HepG2 (cell line): ENCODE data around the gene TBC1D2B. TPM values are rescaled to one million over a fixed set of nuclear protein-coding genes. Genes with fewer than 3 reads are reported as not detected.
A peak's percentile ranks its signal among the peaks of the same experiment; 100 is the strongest.

ENCODE experiments used
- DNMT3B ChIP-seq: conservative IDR thresholded peaks from 2 replicates; pipeline ENCODE4 v1.6.1; 2016; ENCODE audit warnings: missing biosample characterization, control low read depth
- FOXK2 ChIP-seq: fragments of 450-650 bp; IDR thresholded peaks from 2 replicates; pipeline ENCODE4 v1.6.1; 2016
- GTF3A ChIP-seq: sonication (generic); formaldehyde crosslinking; conservative IDR thresholded peaks from 2 replicates; pipeline ENCODE4 v1.4.0; 2020; ENCODE audit warnings: mild to moderate bottlenecking, missing genetic modification reagents
- HDAC2 ChIP-seq: sonication (generic); formaldehyde crosslinking; IDR thresholded peaks from 2 replicates; pipeline ENCODE4 v1.4.0; 2020; ENCODE audit warnings: missing genetic modification reagents
- HNF4G ChIP-seq, 2 experiments: sonication (generic) in 1 of 2; formaldehyde crosslinking in 1 of 2; IDR thresholded peaks; 2 replicates each; pipeline versions ENCODE4 v1.4.0 to v1.6.1; 2011 to 2020; ENCODE audit warnings: borderline replicate concordance in 2 of 2, low read depth in 2 of 2, mild to moderate bottlenecking in 2 of 2, low read length in 1 of 2, missing genetic modification reagents in 1 of 2, moderate library complexity in 1 of 2
- LCORL ChIP-seq, 2 experiments: fragments of 450-650 bp in 1 of 2; sonication (generic) in 1 of 2; formaldehyde crosslinking in 1 of 2; IDR thresholded peaks; 2 replicates each; pipeline versions ENCODE4 v1.5.0 to v1.6.1; 2017 to 2020; ENCODE audit warnings: antibody characterized with exemption in 1 of 2, missing genetic modification reagents in 1 of 2
- MBD4 ChIP-seq: IDR thresholded peaks from 2 replicates; pipeline ENCODE4 v1.6.1; 2012; ENCODE audit warnings: low read length, inconsistent platforms, borderline replicate concordance
- NFE2 ChIP-seq: sonication (generic); formaldehyde crosslinking; IDR thresholded peaks from 2 replicates; pipeline ENCODE4 v1.4.0; 2020; ENCODE audit warnings: missing genetic modification reagents
- NR2C2 ChIP-seq: sonication (generic); formaldehyde crosslinking; IDR thresholded peaks from 2 replicates; pipeline ENCODE4 v1.4.0; 2020; ENCODE audit warnings: missing genetic modification reagents, mild to moderate bottlenecking, moderate library complexity, borderline replicate concordance
- NR3C1 ChIP-seq: sonication (generic); formaldehyde crosslinking; IDR thresholded peaks from 2 replicates; pipeline ENCODE4 v1.4.0; 2020; ENCODE audit warnings: missing genetic modification reagents
- REPIN1 ChIP-seq: sonication (generic); formaldehyde crosslinking; IDR thresholded peaks from 2 replicates; pipeline ENCODE4 v1.8.0; 2022; ENCODE audit warnings: missing genetic modification reagents, low read depth, mild to moderate bottlenecking, borderline replicate concordance
- RFXAP ChIP-seq: sonication (generic); formaldehyde crosslinking; IDR thresholded peaks from 2 replicates; pipeline ENCODE4 v1.4.0; 2020; ENCODE audit warnings: missing genetic modification reagents, borderline replicate concordance
- RXRB ChIP-seq: IDR thresholded peaks from 2 replicates; pipeline ENCODE4 v1.6.1; 2016; ENCODE audit warnings: borderline replicate concordance, missing genetic modification reagents, missing compliant biosample characterization
- SAP130 ChIP-seq: IDR thresholded peaks from 2 replicates; pipeline ENCODE4 v1.6.1; 2016; ENCODE audit warnings: low read depth
- ZBTB20 ChIP-seq: sonication (generic); formaldehyde crosslinking; IDR thresholded peaks from 2 replicates; pipeline ENCODE4 v1.8.1; 2023; ENCODE audit warnings: missing genetic modification reagents, low read depth, mild to moderate bottlenecking, borderline replicate concordance
- ZBTB38 ChIP-seq: sonication (generic); formaldehyde crosslinking; IDR thresholded peaks from 2 replicates; pipeline ENCODE4 v1.5.1; 2020; ENCODE audit warnings: mild to moderate bottlenecking, missing genetic modification reagents
- ZNF264 ChIP-seq: sonication (generic); formaldehyde crosslinking; IDR thresholded peaks from 2 replicates; pipeline ENCODE4 v1.4.0; 2020; ENCODE audit warnings: missing genetic modification reagents
- ZNF430 ChIP-seq: sonication (generic); formaldehyde crosslinking; IDR thresholded peaks from 2 replicates; pipeline ENCODE4 v1.9.0; 2021; ENCODE audit warnings: mild to moderate bottlenecking, missing genetic modification reagents
- polyA plus RNA-seq, 8 experiments: library from polyadenylated mRNA; depleted of rRNA in 3 of 8; stranded (reverse) in 7 of 8; unstranded in 1 of 8; fragments of >200 nt; fragmentation: Illumina TruSeq in 4 of 8; extraction: Trizol in 4 of 8; gene quantifications; 2 replicates each; pipeline versions ENCODE4 v1.2.1 to v1.2.3, GENCODE V29; 2011 to 2016; ENCODE audit warnings: low read depth in 4 of 8, missing spikeins in 1 of 8, mixed read lengths in 1 of 8; ENCODE audit not compliant: insufficient read depth in 1 of 8
- total RNA-seq, 5 experiments: library from RNA; depleted of rRNA; stranded (reverse); fragments of >200 nt; fragmentation: Illumina TruSeq; extraction: Trizol; gene quantifications; 2 replicates each; pipeline ENCODE4 v1.2.3, GENCODE V29; 2016; ENCODE audit warnings: low read depth in 1 of 5
- TF ChIP-seq, protein P1 (sequence below): sonication (generic); formaldehyde crosslinking; IDR thresholded peaks from 2 replicates; pipeline ENCODE4 v1.4.0; 2020; ENCODE audit warnings: mild to moderate bottlenecking, missing genetic modification reagents, borderline replicate concordance
- TF ChIP-seq, protein P2 (sequence below): sonication (generic); formaldehyde crosslinking; IDR thresholded peaks from 2 replicates; pipeline ENCODE4 v1.4.0; 2020; ENCODE audit warnings: mild to moderate bottlenecking, missing genetic modification reagents
- TF ChIP-seq, protein P3 (sequence below): sonication (generic); formaldehyde crosslinking; IDR thresholded peaks from 2 replicates; pipeline ENCODE4 v1.8.1; 2023; ENCODE audit warnings: mild to moderate bottlenecking, missing genetic modification reagents, borderline replicate concordance
- TF ChIP-seq, protein P4 (sequence below): sonication (generic); formaldehyde crosslinking; IDR thresholded peaks from 2 replicates; pipeline ENCODE4 v1.8.0; 2022; ENCODE audit warnings: low read depth, missing genetic modification reagents

Gene TBC1D2B
- total and polyA plus RNA-seq, 2 of the 13 experiments (the other 11 are each of a cell fraction or from before 2014, with no cell fraction given): 10.1 to 14.4 TPM

DNA sequence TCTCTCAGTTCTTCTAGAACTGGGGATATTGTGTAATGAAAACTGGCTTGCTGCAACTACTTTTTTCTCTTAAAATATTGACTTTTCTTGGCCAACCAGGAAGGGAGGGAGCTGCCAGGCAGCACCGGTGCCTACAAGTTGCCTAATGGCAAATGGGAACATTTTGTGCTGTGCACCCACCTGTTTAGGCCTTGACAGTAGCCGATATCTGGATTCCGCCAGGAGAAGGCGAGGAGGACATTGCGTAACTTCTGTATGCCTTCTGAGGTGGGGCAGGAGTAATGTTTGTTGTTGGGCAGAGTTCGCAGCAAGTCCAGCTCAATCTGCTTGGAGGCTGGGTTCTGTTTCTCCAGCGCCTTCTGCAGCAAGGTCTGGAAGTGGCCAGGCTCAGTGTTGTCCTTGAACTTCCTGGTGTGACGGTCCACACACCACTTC, 64.9 kb downstream of the TBC1D2B start (continued):
- TF ChIP-seq, protein P1, sequence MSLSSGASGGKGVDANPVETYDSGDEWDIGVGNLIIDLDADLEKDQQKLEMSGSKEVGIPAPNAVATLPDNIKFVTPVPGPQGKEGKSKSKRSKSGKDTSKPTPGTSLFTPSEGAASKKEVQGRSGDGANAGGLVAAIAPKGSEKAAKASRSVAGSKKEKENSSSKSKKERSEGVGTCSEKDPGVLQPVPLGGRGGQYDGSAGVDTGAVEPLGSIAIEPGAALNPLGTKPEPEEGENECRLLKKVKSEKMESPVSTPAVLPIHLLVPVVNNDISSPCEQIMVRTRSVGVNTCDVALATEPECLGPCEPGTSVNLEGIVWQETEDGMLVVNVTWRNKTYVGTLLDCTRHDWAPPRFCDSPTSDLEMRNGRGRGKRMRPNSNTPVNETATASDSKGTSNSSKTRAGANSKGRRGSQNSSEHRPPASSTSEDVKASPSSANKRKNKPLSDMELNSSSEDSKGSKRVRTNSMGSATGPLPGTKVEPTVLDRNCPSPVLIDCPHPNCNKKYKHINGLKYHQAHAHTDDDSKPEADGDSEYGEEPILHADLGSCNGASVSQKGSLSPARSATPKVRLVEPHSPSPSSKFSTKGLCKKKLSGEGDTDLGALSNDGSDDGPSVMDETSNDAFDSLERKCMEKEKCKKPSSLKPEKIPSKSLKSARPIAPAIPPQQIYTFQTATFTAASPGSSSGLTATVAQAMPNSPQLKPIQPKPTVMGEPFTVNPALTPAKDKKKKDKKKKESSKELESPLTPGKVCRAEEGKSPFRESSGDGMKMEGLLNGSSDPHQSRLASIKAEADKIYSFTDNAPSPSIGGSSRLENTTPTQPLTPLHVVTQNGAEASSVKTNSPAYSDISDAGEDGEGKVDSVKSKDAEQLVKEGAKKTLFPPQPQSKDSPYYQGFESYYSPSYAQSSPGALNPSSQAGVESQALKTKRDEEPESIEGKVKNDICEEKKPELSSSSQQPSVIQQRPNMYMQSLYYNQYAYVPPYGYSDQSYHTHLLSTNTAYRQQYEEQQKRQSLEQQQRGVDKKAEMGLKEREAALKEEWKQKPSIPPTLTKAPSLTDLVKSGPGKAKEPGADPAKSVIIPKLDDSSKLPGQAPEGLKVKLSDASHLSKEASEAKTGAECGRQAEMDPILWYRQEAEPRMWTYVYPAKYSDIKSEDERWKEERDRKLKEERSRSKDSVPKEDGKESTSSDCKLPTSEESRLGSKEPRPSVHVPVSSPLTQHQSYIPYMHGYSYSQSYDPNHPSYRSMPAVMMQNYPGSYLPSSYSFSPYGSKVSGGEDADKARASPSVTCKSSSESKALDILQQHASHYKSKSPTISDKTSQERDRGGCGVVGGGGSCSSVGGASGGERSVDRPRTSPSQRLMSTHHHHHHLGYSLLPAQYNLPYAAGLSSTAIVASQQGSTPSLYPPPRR (CRISPR knock-in tag): peak; percentile 31; the same call in 1 of the 2 replicates
- TF ChIP-seq, protein P2, sequence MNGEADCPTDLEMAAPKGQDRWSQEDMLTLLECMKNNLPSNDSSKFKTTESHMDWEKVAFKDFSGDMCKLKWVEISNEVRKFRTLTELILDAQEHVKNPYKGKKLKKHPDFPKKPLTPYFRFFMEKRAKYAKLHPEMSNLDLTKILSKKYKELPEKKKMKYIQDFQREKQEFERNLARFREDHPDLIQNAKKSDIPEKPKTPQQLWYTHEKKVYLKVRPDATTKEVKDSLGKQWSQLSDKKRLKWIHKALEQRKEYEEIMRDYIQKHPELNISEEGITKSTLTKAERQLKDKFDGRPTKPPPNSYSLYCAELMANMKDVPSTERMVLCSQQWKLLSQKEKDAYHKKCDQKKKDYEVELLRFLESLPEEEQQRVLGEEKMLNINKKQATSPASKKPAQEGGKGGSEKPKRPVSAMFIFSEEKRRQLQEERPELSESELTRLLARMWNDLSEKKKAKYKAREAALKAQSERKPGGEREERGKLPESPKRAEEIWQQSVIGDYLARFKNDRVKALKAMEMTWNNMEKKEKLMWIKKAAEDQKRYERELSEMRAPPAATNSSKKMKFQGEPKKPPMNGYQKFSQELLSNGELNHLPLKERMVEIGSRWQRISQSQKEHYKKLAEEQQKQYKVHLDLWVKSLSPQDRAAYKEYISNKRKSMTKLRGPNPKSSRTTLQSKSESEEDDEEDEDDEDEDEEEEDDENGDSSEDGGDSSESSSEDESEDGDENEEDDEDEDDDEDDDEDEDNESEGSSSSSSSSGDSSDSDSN (CRISPR knock-in tag): 0 out of 2 replicates have a peak, but pooled peaks have one; percentile 39
- TF ChIP-seq ZNF264 (CRISPR knock-in tag): peak; percentile 84; the same call in 1 of the 2 replicates
- TF ChIP-seq RFXAP (CRISPR knock-in tag): peak; percentile 97
- TF ChIP-seq, protein P3, sequence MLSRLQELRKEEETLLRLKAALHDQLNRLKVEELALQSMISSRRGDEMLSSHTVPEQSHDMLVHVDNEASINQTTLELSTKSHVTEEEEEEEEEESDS: 0 out of 2 replicates have a peak, but pooled peaks have one; percentile 71
- peak; percentile 31; the same call in 1 of the 2 replicates for TF ChIP-seq NR2C2 (CRISPR knock-in tag)
- TF ChIP-seq REPIN1: 0 out of 2 replicates have a peak, but pooled peaks have one; percentile 22
- no peak for TF ChIP-seq GTF3A
- peak; percentile 79 for TF ChIP-seq HDAC2
- no peak for TF ChIP-seq ZNF430 (CRISPR knock-in tag)
- no peak for TF ChIP-seq FOXK2
- peak; percentile 59; the same call in 1 of the 2 replicates for TF ChIP-seq SAP130 (CRISPR knock-in tag)
- TF ChIP-seq MBD4: no peak
- no peak for TF ChIP-seq NR3C1 (CRISPR knock-in tag)
- TF ChIP-seq NFE2: no peak
- TF ChIP-seq LCORL (IDR thresholded peaks at IDR 0.05): no peak
- TF ChIP-seq LCORL (CRISPR knock-in tag; IDR thresholded peaks at IDR 0.05): peak; percentile 40; the same call in 1 of the 2 replicates
- no peak for TF ChIP-seq HNF4G (IDR thresholded peaks at IDR 0.05; ENCODE audit: borderline replicate concordance, low read depth, low read length)
- TF ChIP-seq HNF4G (CRISPR knock-in tag; IDR thresholded peaks at IDR 0.05; ENCODE audit: borderline replicate concordance, low read depth): no peak
- peak; percentile 58; the same call in 1 of the 2 replicates for TF ChIP-seq ZBTB38 (CRISPR knock-in tag)
- no peak for TF ChIP-seq ZBTB20 (CRISPR knock-in tag)
- TF ChIP-seq, protein P4, sequence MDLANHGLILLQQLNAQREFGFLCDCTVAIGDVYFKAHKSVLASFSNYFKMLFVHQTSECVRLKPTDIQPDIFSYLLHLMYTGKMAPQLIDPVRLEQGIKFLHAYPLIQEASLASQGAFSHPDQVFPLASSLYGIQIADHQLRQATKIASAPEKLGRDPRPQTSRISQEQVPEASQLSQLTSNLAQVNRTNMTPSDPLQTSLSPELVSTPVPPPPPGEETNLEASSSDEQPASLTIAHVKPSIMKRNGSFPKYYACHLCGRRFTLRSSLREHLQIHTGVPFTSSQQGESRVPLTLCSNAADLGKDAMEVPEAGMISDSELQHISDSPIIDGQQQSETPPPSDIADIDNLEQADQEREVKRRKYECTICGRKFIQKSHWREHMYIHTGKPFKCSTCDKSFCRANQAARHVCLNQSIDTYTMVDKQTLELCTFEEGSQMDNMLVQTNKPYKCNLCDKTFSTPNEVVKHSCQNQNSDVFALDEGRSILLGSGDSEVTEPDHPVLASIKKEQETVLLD (CRISPR knock-in tag): no peak
- TF ChIP-seq DNMT3B (CRISPR knock-in tag): no peak
- peak; percentile 50; the same call in 1 of the 2 replicates for TF ChIP-seq RXRB (CRISPR knock-in tag)
